ENCODE measurements around the gene KLHDC7A.
"Not testable (repeated sequence)": the region's sequence is repeated elsewhere in the genome, so short reads cannot be mapped to it uniquely, and the experiment has no call there.

Gene KLHDC7A

DNA sequence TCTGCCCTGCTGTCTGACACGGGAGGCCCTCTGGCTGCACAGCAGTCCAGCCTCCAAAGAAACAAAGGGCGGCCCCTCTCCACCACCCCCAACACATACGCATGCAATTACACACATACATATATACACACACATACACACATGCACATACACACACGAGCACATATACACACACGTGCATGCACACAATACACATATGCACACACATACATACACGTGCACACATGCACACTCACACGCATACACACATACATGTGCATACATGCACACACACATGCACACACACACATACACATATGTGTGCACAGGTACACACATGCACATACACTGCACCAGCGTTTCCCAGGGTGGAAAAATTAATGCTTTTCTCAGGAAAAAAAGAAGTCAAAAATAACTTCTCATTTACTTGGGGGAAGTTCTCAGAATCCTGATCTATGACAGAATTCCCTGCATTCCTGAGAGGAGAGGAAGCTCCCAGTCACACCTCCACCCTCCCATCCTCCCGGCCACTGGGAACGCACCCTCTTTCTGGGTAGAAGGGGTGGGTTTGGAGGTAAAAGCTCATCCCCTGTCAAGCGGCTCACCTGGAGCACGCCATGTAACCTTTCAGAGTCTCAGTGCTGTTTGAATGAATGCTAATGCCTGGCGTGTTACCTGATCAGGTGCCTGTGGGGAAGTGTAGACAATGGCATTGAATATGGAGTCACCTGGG lies 33.1 kb upstream of the KLHDC7A start:
- DNase-seq (ENCODE audit: low spot score): no peak
- Histone ChIP-seq H3K4me3 (no peak overlapping the region), H3K27ac (no peak overlapping the region)
- TF ChIP-seq, protein P1, sequence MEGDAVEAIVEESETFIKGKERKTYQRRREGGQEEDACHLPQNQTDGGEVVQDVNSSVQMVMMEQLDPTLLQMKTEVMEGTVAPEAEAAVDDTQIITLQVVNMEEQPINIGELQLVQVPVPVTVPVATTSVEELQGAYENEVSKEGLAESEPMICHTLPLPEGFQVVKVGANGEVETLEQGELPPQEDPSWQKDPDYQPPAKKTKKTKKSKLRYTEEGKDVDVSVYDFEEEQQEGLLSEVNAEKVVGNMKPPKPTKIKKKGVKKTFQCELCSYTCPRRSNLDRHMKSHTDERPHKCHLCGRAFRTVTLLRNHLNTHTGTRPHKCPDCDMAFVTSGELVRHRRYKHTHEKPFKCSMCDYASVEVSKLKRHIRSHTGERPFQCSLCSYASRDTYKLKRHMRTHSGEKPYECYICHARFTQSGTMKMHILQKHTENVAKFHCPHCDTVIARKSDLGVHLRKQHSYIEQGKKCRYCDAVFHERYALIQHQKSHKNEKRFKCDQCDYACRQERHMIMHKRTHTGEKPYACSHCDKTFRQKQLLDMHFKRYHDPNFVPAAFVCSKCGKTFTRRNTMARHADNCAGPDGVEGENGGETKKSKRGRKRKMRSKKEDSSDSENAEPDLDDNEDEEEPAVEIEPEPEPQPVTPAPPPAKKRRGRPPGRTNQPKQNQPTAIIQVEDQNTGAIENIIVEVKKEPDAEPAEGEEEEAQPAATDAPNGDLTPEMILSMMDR (IDR thresholded peaks at IDR 0.05): no peak

DNA sequence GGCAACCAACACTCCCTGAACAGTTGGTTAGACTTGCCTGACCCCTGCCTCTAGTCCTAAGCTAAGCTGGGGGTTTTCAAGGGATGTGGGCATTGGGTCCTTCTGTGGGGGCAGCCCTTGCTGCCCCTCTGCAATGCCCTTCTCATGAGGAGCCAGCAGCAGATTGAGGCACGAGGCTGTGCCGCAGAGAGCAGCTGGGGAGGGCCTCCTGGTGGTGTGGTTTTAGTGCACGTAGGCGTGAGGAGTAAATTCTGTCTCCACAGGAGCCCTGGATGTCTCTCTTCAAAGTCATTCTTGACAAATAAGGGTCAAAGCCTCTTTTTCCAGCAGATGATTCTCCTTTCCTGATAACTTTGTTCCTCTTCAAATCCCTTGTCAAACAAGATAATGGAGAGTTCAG lies 31.8 kb upstream of the KLHDC7A start:
- no peak overlapping the region for H3K4me3 ChIP-seq
- TF ChIP-seq, protein P1 (IDR thresholded peaks at IDR 0.05): no peak
- DNase-seq (ENCODE audit: low spot score): no peak
- no peak overlapping the region for H3K27ac ChIP-seq

DNA sequence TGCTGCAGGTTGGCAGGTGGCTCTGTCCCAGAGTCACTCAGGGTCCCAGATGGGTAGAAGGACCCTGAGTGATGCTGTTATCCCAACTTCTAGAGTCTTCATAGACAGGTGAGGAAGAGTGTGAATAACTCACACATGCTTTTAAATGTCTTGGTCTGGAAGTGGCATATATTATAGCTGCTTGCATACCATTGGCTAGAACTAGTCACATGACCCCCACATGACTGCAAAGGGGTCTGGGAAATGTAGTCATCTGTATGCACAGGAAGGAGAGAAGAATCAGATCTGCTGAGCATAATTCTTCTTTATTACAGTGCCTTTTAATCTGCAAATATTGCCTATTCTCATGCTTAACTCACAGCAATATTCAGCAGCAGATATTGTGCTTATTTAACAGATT lies 28.2 kb upstream of the KLHDC7A start:
- Histone ChIP-seq H3K27ac (no peak overlapping the region), H3K4me3 (no peak overlapping the region)
- TF ChIP-seq, protein P1 (IDR thresholded peaks at IDR 0.05): no peak
- DNase-seq (ENCODE audit: low spot score): no peak

DNA sequence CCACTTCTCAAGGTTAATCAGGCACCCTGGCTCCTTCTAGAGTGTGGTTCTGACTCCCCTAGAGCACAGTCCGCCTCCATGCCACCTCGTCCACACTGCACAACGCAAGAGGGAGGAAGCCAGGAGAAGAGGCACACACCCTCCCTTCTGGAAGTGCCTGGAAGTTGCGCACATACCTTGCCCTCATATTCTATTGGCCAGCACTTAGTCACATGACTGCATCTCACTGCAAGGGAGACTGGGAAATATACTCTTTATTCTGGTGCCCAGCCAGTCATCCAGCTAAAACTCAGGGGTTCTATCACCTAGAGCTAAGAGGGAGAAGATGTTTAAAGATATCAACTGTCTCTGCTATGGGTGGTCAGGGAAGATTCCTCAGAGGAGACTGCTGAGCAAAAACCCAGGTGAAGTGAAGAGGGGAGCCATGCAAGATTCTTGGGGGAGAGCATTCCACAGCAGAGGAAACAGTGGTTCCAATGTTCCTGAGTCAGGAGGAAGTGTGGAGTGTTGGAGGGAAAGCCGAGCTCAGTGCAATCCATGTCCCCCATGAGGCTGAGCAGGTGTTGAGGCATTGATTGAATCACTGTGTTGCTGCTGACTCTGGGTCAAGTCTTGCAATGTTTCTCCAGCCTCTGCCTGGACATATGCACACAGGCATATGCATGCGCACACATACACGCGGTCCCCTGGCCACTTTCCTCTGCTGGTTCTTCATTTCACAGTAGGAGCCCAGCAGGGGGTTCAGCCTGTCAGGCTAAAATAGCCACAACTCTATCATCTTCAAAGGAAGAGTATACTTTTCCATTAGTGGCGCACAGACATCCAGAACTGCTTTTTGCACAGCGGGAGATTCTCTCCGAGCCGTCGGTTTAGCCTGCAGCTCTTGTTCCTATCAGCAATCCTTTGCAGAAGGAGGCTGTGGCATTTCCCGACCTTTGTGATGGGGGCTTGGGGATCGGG lies 22.3 kb upstream of the KLHDC7A start:
- H3K4me3 ChIP-seq: no peak overlapping the region
- TF ChIP-seq, protein P1 (IDR thresholded peaks at IDR 0.05): no peak
- no peak for DNase-seq (ENCODE audit: low spot score)
- no peak overlapping the region for H3K27ac ChIP-seq

DNA sequence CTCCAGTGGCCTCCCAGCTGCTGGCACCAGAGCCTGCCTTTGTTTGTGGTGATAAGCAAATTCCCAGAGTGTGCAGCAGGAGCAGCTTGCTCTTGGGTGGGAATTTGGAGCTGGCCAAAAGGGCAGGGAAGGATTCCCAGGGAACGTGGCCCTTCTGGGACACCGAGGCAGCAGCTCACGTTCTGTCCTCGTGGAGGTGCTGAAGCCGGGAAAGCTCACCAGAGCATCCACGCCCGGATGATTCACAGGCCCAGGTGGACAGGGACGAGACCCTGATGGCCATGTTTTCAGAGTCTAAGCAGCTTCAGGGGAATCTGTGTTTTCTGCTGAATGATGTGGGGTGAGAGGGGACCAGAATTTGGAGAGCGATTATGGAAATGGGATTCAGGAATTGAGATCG lies 19.1 kb upstream of the KLHDC7A start:
- DNase-seq (ENCODE audit: low spot score): no peak
- TF ChIP-seq, protein P1 (IDR thresholded peaks at IDR 0.05): no peak
- Histone ChIP-seq H3K27ac (no peak overlapping the region), H3K4me3 (no peak overlapping the region)

DNA sequence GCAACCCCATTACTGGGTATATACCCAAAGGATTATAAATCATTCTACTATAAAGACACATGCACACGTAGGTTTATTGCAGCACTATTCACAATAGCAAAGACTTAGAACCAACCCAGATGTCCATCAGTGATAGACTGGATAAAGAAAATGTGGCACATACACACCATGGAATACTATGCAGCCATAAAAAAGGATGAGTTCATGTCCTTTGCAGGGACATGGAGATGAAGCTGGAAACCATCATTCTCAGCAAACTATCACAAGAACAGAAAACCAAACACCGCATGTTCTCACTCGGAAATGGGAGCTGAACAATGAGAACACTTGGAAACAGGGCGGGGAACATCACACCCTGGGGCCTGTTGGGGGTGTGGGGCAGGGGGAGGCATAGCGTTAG lies 18.2 kb upstream of the KLHDC7A start:
- DNase-seq (ENCODE audit: low spot score); H3K4me3 ChIP-seq; H3K27ac ChIP-seq: not testable (repeated sequence)

DNA sequence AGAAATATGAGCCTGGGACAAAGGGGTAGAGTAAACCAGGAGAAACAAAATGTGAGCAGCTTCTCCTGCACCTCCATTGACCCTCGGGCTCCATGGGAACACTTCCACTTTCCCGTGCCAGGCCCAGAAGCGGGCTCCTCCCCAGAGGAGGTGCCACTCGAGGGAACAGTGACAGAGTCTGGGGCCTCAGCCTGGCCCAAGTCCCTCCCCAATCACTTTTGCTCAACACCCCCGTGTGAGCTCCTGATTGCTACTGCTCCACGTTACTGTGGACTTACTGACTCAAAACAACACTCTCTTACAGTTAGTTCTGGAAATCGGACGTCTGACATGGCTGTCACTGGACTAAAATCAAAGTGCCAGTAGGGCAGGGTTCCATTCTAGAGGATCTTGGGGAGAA lies 17.7 kb upstream of the KLHDC7A start:
- DNase-seq (ENCODE audit: low spot score): no peak
- H3K27ac ChIP-seq: no peak overlapping the region
- TF ChIP-seq, protein P1 (IDR thresholded peaks at IDR 0.05): no peak
- H3K4me3 ChIP-seq: no peak overlapping the region
